K562 (cell line): ENCODE results near the gene HLA-F. TPM values are rescaled to one million over a fixed set of nuclear protein-coding genes. Genes with fewer than 3 reads are reported as not detected.

Experiments used
- ATAC-seq: fragments of 200-7000 bp; cut with Tn5 transposase; 3 replicates; pipeline ENCODE4 v1.9.1; 2020; ENCODE audit warnings: moderate library complexity
- BruUV-seq: library from RNA; stranded (reverse); fragments of 400-500 nt; replicated peaks from 2 replicates; lab custom pipeline; 2021; lab: Mats Ljungman, UMichigan
- CTCF ChIA-PET: fragments of 300-600 bp; formaldehyde crosslinking; extraction: SDS; loops from one replicate; lab custom pipeline; 2021; ENCODE audit warnings: low intra/inter-chr PET ratio; lab: Yijun Ruan, JAX
- POLR2A ChIA-PET: fragments of 300-600, 350-650 bp; sonication (Branson Sonifier 250); formaldehyde crosslinking; extraction: SDS; loops from one replicate; lab custom pipeline; 2021; ENCODE audit warnings: antibody characterized with exemption, inconsistent platforms; lab: Yijun Ruan, JAX
- DNase-seq, 4 experiments: peaks; one replicate each; pipeline versions ENCODE4 v3.0.0 to v3.0.0-alpha.2; 2011 to 2018; ENCODE audit warnings: low spot score in 3 of 4, mixed read lengths in 3 of 4; ENCODE audit errors: extremely low read depth in 1 of 4
- FAIRE-seq: peaks from 2 replicates; lab custom pipeline; 2011; peaks lifted over from hg19 to GRCh38; lab: Jason Lieb, UNC
- H2AFZ ChIP-seq: 2 replicates; pipeline ENCODE4 v1.6.0; 2011; ENCODE audit warnings: low read depth, low read length, control low read depth, inconsistent platforms
- H3K27ac ChIP-seq: fragments of 200-600 bp; 3 replicates; pipeline ENCODE4 v1.8.0; 2011; ENCODE audit warnings: low read depth, mild to moderate bottlenecking, control low read depth, inconsistent platforms, low read length, moderate library complexity, mixed read lengths; ENCODE audit errors: extremely low read depth
- H3K27me3 ChIP-seq, 2 experiments: fragments of 300-600 bp in 1 of 2; 2 replicates in 1 of 2; 3 replicates in 1 of 2; pipeline versions ENCODE4 v1.6.0 to v1.8.0; 2011; ENCODE audit warnings: inconsistent platforms in 2 of 2, low read length in 2 of 2, mild to moderate bottlenecking in 1 of 2, mixed read lengths in 1 of 2, moderate library complexity in 1 of 2; ENCODE audit not compliant: control insufficient read depth in 2 of 2, insufficient read depth in 2 of 2
- H3K36me3 ChIP-seq: fragments of 300-600 bp; 3 replicates; pipeline ENCODE4 v1.8.0; 2011; ENCODE audit warnings: mild to moderate bottlenecking, low read length, inconsistent platforms; ENCODE audit not compliant: control insufficient read depth, insufficient read depth
- H3K4me1 ChIP-seq, 2 experiments: fragments of 200-600 bp in 1 of 2; replicated peaks in 1 of 2; 2 replicates in 1 of 2; 3 replicates in 1 of 2; pipeline versions ENCODE4 v1.5.1 to v1.8.0; 2011; ENCODE audit warnings: inconsistent platforms in 2 of 2, low read length in 2 of 2, mild to moderate bottlenecking in 1 of 2, mixed read lengths in 1 of 2, moderate library complexity in 1 of 2; ENCODE audit not compliant: control insufficient read depth in 2 of 2, insufficient read depth in 2 of 2
- H3K4me2 ChIP-seq: 2 replicates; pipeline ENCODE4 v1.6.1; 2011; ENCODE audit warnings: low read length, control low read depth, inconsistent platforms, mixed read lengths; ENCODE audit not compliant: insufficient read depth
- H3K4me3 ChIP-seq: fragments of 200-600 bp; sonication (generic), shearing (Covaris generic); 2 replicates; pipeline ENCODE4 v1.5.1; 2016; ENCODE audit warnings: control low read depth, inconsistent platforms
- H3K79me2 ChIP-seq: fragments of 200-600 bp; 3 replicates; pipeline ENCODE4 v1.8.0; 2011; ENCODE audit warnings: low read length, inconsistent platforms; ENCODE audit not compliant: control insufficient read depth, insufficient read depth
- H3K9ac ChIP-seq, 2 experiments: 2 replicates each; pipeline versions ENCODE4 v1.6.0 to v1.6.1; 2011; ENCODE audit warnings: low read depth in 2 of 2, low read length in 2 of 2, control low read depth in 1 of 2, inconsistent platforms in 1 of 2, mild to moderate bottlenecking in 1 of 2, mixed read lengths in 1 of 2; ENCODE audit not compliant: insufficient read depth in 1 of 2
- H3K9me1 ChIP-seq: one replicate; pipeline ENCODE4 v1.6.0; 2011; ENCODE audit warnings: inconsistent platforms, mild to moderate bottlenecking, low read length, moderate library complexity; ENCODE audit not compliant: control insufficient read depth, insufficient read depth
- H3K9me3 ChIP-seq: replicated peaks from 2 replicates; pipeline ENCODE4 v1.5.1; 2011; ENCODE audit warnings: low read depth, low read length, inconsistent platforms; ENCODE audit not compliant: control insufficient read depth, insufficient read depth
- H4K20me1 ChIP-seq: replicated peaks from 2 replicates; pipeline ENCODE4 v1.6.1; 2011; ENCODE audit warnings: low read length, inconsistent platforms, mixed read lengths; ENCODE audit not compliant: control insufficient read depth, insufficient read depth
- BACH1 ChIP-seq: fragments of 200-800 bp; sonication (Bioruptor generic); IDR thresholded peaks from 2 replicates; pipeline ENCODE4 v1.6.1; 2016; ENCODE audit warnings: missing genetic modification characterization, missing compliant biosample characterization
- E2F3 ChIP-seq: fragments of 250-450 bp; sonication (Bioruptor Pico); IDR thresholded peaks from 2 replicates; pipeline ENCODE4 v1.4.0; 2020; ENCODE audit warnings: mild to moderate bottlenecking
- HDAC2 ChIP-seq: fragments of 450-650 bp; IDR thresholded peaks from 2 replicates; pipeline ENCODE4 v1.6.1; 2016; ENCODE audit warnings: mild to moderate bottlenecking
- HMGN3 ChIP-seq: IDR thresholded peaks from 2 replicates; pipeline ENCODE4 v1.6.1; 2011; ENCODE audit warnings: borderline replicate concordance, low read depth, mild to moderate bottlenecking, mixed read lengths, low read length; ENCODE audit not compliant: insufficient read length; ENCODE audit errors: extremely low read depth
- MCM3 ChIP-seq: fragments of 450-650 bp; IDR thresholded peaks from 2 replicates; pipeline ENCODE4 v1.6.1; 2016
- MCM7 ChIP-seq, 2 experiments: fragments of 450-650 bp; IDR thresholded peaks; 2 replicates each; pipeline ENCODE4 v1.6.1; 2016 to 2018
- RFX1 ChIP-seq: fragments of 450-650 bp; IDR thresholded peaks from 2 replicates; pipeline ENCODE4 v1.6.1; 2016; ENCODE audit warnings: mild to moderate bottlenecking, moderate library complexity
- WGBS: fragments of 100-300 bp; shearing (Covaris generic); methylation state at CpG from one replicate; pipeline ENCODE4 v1.1.6; 2016; ENCODE audit warnings: low coverage, mixed read lengths; ENCODE audit not compliant: insufficient coverage; ENCODE audit errors: missing lambda C conversion rate; 5-methylcytosine and 5-hydroxymethylcytosine counted together
- in situ Hi-C: fragments of 300-500 bp; cut with MboI; formaldehyde crosslinking; loops from 4 replicates; pipeline ENCODE4 v1.15.0; 2018; ENCODE audit warnings: inconsistent platforms, mixed read lengths
- intact Hi-C: fragments of 100-400 bp; cut with micrococcal nuclease; formaldehyde crosslinking; loops from 2 replicates; pipeline ENCODE4 v1.14.2; 2022
- polyA plus RNA-seq, 8 experiments: library from polyadenylated mRNA; depleted of rRNA in 4 of 8; stranded (reverse) in 5 of 8; unstranded in 3 of 8; fragments of >200 nt; fragmentation: Nextera tagmentation in 2 of 8; fragmentation: Illumina TruSeq in 1 of 8; extraction: Ambion mirVana in 2 of 8; extraction: Trizol in 1 of 8; gene quantifications; 2 replicates each; pipeline versions ENCODE4 v1.2.1 to v1.2.3, GENCODE V29; 2011 to 2014; ENCODE audit warnings: inconsistent platforms in 1 of 8, missing spikeins in 1 of 8
- total RNA-seq, 7 experiments: library from RNA; depleted of rRNA in 6 of 7; stranded (reverse); fragments of >200 nt in 6 of 7; fragmentation: Illumina TruSeq in 2 of 7; extraction: Trizol in 2 of 7; gene quantifications; 2 replicates each; pipeline versions ENCODE4 v1.2.1 to v1.2.3, GENCODE V29; 2011 to 2021; ENCODE audit warnings: low replicate concordance in 1 of 7

The HLA-F gene
- total and polyA plus RNA-seq, 9 of the 15 experiments (the other 6 are each of a cell fraction or from before 2014, with no cell fraction given): 0.40 to 0.76 (median 0.46) TPM; not detected in 6

- CTCF ChIA-PET: interaction anchor here (0.7 kb wide), 1 partner anchor 9 kb away, joined by 3 read pairs; no protein-coding TSS in a partner anchor
- no TSS peak for BruUV-seq
- H3K27me3 ChIP-seq: peaks cover 0 to 32% of the 10 kb centered on the region in 2 experiments; a peak in 3 of 5 replicates
- no peak overlapping the region for H3K4me2 ChIP-seq
- H2AFZ ChIP-seq: no peak overlapping the region
- H3K4me1 ChIP-seq: no peaks in the 10 kb centered on the region; a peak in 1 of 5 replicates
- intact Hi-C loops: no loop called here
- TF ChIP-seq E2F3 (no peak), MCM3 (peak; percentile 9; the same call in 1 of the 2 replicates)
- WGBS: 0% methylated on average over 2 of the region's 2 CpGs
- no peak overlapping the region; a peak in 1 of 4 replicates for H3K9ac ChIP-seq
- H3K27ac ChIP-seq: no peak overlapping the region
- no peak overlapping the region for H3K4me3 ChIP-seq
- ATAC-seq (no peak), DNase-seq (no peak), FAIRE-seq (peak; percentile 23)
- POLR2A ChIA-PET: interaction anchor here (0.6 to 1.2 kb wide), 3 partner anchors 16 to 828 kb away, joined by 3 to 5 read pairs (median 3); no protein-coding TSS in a partner anchor
- H4K20me1 ChIP-seq: no peaks in the 10 kb centered on the region
- H3K9me1 ChIP-seq: no peaks in the 10 kb centered on the region
- no peaks in the 10 kb centered on the region for H3K79me2 ChIP-seq
- in situ Hi-C loops: no loop called here
- no peaks in the 10 kb centered on the region for H3K36me3 ChIP-seq
- H3K9me3 ChIP-seq: no peaks in the 10 kb centered on the region
Measured at GRCh38 chr6:29764422-29765196, 41.4 kb downstream of the HLA-F start.

DNA sequence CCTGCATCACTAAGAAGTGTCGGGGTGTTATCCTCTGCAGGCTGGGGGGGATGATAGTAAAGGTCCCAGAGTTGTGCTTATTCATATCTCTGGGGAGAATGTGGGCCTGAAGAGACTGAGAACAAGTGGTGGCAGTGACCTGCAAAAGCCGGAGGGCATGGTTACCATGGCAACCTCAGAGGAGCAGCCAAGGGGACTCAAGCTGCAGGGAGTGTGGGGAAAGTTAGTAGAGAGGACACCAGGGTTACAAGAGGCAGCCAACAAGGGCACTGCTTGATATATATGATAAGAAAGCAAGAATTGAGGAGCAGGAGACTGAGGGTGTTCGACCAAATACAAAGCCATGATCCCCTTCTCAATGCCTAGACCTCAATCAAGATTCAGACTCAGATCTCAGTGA lies 46.1 kb downstream of the HLA-F start:
- Histone ChIP-seq H3K9ac (no peak overlapping the region), H3K9me3 (no peaks in the 10 kb centered on the region), H3K79me2 (no peaks in the 10 kb centered on the region), H3K36me3 (no peaks in the 10 kb centered on the region), H3K27me3 (peaks cover 4 to 37% of the 10 kb centered on the region in 2 experiments; a peak in 4 of 5 replicates), H4K20me1 (no peaks in the 10 kb centered on the region), H3K4me3 (no peak overlapping the region), H3K27ac (no peak overlapping the region), H2AFZ (no peak overlapping the region), H3K9me1 (no peaks in the 10 kb centered on the region), H3K4me2 (no peak overlapping the region), H3K4me1 (no peaks in the 10 kb centered on the region)
- ChIA-PET POLR2A (no interaction called here), CTCF (interaction anchor here (0.6 kb wide), 1 partner anchor 374 kb away, joined by 5 read pairs; no protein-coding TSS in a partner anchor)
- no peak for DNase-seq
- TF ChIP-seq MCM7 (IDR thresholded peaks at IDR 0.05) (no peak), HMGN3 (no peak), BACH1 (tag) (no peak), HDAC2 (no peak), RFX1 (peak; percentile 80)
- no TSS peak for BruUV-seq
- intact Hi-C loops (no loop called here), in situ Hi-C loops (no loop called here)
- 1% methylated on average over 3 of the region's 3 CpGs for WGBS
- no peak for ATAC-seq
- FAIRE-seq: no peak
